Ishikawa (cell line): ENCODE data around the gene KCNN4.
A peak's percentile ranks its signal among the peaks of the same experiment; 100 is the strongest.

Experiments
- CEBPB ChIP-seq: IDR thresholded peaks from 2 replicates; pipeline ENCODE4 v1.6.1; 2012
- CREB1 ChIP-seq: IDR thresholded peaks from 2 replicates; pipeline ENCODE4 v1.6.1; 2012; ENCODE audit warnings: low read depth
- EGR1 ChIP-seq: IDR thresholded peaks from 2 replicates; pipeline ENCODE4 v1.6.1; 2012
- EP300 ChIP-seq: IDR thresholded peaks from 2 replicates; pipeline ENCODE4 v1.6.1; 2012; ENCODE audit warnings: borderline replicate concordance
- FOXM1 ChIP-seq: IDR thresholded peaks from 2 replicates; pipeline ENCODE4 v1.6.1; 2012; ENCODE audit warnings: low read depth, borderline replicate concordance
- NFIC ChIP-seq: IDR thresholded peaks from 2 replicates; pipeline ENCODE4 v1.6.1; 2012
- RAD21 ChIP-seq: IDR thresholded peaks from 2 replicates; pipeline ENCODE4 v1.6.1; 2012; ENCODE audit warnings: low read depth
- TAF1 ChIP-seq: IDR thresholded peaks from 2 replicates; pipeline ENCODE4 v1.6.1; 2012; ENCODE audit warnings: low read depth, mild to moderate bottlenecking
- TCF12 ChIP-seq: IDR thresholded peaks from 2 replicates; pipeline ENCODE4 v1.6.1; 2012; ENCODE audit warnings: low read depth
- TEAD4 ChIP-seq: IDR thresholded peaks from 2 replicates; pipeline ENCODE4 v1.6.1; 2012
- YY1 ChIP-seq: IDR thresholded peaks from 2 replicates; pipeline ENCODE4 v1.6.1; 2012; ENCODE audit warnings: low read depth
- ZBTB7A ChIP-seq: IDR thresholded peaks from 2 replicates; pipeline ENCODE4 v1.6.1; 2012; ENCODE audit warnings: low read depth
- TF ChIP-seq, protein P1 (sequence below): IDR thresholded peaks from 2 replicates; pipeline ENCODE4 v1.6.1; 2012
- TF ChIP-seq, protein P2 (sequence below): IDR thresholded peaks from 2 replicates; pipeline ENCODE4 v1.6.1; 2012; ENCODE audit warnings: low read depth, mild to moderate bottlenecking
- TF ChIP-seq, protein P3 (sequence below): IDR thresholded peaks from 2 replicates; pipeline ENCODE4 v1.6.1; 2012

Gene KCNN4

DNA sequence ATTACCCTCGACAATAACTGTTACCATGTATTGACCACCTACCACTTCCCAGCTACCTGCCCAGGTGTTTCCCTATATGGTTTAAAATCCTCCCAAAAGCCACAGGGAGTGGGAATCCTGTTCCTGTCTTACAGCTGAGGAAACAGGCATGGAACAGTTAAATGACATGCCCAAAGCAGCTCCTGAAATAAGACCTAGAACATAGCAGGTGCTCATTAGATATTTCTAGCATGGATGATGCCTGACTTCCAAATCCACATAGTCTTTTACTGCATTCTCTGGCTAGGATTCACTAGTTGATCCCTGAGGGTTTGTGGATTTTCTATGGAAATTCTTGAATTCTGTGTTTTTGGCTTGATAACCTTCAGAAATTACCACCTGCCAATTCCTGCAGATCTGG is 13.0 kb downstream of the KCNN4 start:
- TF ChIP-seq TAF1 (no peak), RAD21 (no peak), TCF12 (no peak), ZBTB7A (no peak), NFIC (no peak), EP300 (no peak), YY1 (no peak), TEAD4 (no peak), CREB1 (no peak), EGR1 (no peak), FOXM1 (no peak), CEBPB (no peak)
- TF ChIP-seq, protein P1, sequence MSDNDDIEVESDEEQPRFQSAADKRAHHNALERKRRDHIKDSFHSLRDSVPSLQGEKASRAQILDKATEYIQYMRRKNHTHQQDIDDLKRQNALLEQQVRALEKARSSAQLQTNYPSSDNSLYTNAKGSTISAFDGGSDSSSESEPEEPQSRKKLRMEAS = no peak
- TF ChIP-seq, protein P2, sequence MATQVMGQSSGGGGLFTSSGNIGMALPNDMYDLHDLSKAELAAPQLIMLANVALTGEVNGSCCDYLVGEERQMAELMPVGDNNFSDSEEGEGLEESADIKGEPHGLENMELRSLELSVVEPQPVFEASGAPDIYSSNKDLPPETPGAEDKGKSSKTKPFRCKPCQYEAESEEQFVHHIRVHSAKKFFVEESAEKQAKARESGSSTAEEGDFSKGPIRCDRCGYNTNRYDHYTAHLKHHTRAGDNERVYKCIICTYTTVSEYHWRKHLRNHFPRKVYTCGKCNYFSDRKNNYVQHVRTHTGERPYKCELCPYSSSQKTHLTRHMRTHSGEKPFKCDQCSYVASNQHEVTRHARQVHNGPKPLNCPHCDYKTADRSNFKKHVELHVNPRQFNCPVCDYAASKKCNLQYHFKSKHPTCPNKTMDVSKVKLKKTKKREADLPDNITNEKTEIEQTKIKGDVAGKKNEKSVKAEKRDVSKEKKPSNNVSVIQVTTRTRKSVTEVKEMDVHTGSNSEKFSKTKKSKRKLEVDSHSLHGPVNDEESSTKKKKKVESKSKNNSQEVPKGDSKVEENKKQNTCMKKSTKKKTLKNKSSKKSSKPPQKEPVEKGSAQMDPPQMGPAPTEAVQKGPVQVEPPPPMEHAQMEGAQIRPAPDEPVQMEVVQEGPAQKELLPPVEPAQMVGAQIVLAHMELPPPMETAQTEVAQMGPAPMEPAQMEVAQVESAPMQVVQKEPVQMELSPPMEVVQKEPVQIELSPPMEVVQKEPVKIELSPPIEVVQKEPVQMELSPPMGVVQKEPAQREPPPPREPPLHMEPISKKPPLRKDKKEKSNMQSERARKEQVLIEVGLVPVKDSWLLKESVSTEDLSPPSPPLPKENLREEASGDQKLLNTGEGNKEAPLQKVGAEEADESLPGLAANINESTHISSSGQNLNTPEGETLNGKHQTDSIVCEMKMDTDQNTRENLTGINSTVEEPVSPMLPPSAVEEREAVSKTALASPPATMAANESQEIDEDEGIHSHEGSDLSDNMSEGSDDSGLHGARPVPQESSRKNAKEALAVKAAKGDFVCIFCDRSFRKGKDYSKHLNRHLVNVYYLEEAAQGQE = no peak
- TF ChIP-seq, protein P3, sequence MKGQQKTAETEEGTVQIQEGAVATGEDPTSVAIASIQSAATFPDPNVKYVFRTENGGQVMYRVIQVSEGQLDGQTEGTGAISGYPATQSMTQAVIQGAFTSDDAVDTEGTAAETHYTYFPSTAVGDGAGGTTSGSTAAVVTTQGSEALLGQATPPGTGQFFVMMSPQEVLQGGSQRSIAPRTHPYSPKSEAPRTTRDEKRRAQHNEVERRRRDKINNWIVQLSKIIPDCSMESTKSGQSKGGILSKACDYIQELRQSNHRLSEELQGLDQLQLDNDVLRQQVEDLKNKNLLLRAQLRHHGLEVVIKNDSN = no peak

DNA sequence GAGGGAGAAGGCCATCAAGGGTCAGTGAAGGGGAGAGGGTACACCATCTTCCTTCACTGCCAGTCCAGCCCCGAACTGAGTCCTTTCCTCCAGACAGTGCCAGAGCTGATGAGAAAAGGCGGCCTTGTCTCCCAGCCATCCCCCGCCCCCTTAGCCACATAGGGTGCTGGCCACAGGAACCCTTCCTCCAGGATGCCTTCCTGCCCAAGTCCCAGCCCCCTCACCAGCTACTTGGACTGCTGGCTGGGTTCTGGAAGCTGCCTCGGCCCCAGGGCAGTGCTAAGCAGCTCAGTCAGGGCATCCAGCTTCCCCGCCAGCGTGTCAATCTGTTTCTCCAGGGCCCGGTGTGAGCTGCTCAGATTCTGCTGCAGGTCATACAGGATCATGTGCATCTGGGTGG is 13.5 kb downstream of the KCNN4 start:
- TF ChIP-seq RAD21 = no peak
- TF ChIP-seq TAF1 = no peak
- TF ChIP-seq EGR1 = no peak
- 0 out of 2 replicates have a peak, but pooled peaks have one; percentile 16 for TF ChIP-seq ZBTB7A

DNA sequence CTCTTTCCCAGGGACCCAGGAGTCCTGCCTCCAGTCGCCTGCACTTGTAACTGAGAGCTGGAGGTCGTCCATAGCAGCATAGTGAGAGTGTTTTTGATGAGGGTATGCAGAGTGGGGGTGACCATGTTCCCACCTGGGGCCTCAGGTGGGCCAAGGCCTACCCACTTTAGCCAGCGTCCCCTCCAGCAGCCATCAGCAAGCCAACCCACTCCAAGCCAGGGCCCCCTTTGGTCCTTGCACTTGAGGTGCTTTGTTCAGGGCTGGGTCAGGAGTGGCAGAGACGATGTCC is 14.1 kb downstream of the KCNN4 start:
- TF ChIP-seq EGR1 = no peak
- TF ChIP-seq, protein P1 = no peak
- no peak for TF ChIP-seq TEAD4
- no peak for TF ChIP-seq ZBTB7A
- no peak for TF ChIP-seq TAF1
- no peak for TF ChIP-seq EP300
- TF ChIP-seq, protein P2 = no peak
- no peak for TF ChIP-seq CEBPB
- TF ChIP-seq RAD21 = no peak
- no peak for TF ChIP-seq YY1
- no peak for TF ChIP-seq TCF12
- TF ChIP-seq, protein P3 = no peak

DNA sequence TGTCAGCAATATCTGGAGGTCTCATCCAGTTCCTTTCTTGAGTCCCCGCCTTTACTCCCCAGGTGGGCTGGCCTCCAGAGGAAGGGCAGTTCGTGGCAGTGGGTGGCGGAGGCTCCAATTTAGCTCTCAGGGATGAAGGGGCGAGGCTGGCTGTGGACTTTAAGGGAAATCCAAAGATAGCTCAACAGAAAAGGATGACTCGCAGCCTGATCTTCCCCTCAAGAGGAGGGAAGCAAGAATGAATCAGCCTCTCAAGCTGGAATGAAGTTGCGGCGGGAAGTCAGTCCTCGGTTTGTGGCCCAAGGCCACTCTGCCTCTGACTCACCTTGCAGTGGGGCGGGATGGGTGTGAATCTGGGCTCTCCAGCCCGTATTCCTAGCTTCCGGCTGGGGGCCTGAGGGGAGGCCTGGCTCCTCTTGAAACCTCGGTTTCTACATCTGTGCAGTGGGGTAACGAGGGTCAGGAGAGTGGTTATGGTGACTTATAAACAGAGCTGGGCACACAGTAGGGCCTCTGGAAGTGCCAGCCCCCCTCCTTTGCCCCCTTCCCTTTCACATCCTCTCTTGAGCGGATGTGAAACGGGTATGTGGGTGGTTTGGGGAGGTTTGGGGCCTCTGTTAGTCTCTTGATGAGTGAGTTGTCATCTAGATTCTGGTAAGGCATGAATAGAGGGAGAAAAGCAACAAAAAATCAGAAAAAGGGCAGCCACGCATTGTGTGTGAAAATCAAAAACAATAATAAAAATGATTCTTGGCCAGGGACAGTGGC is 15.5 kb downstream of the KCNN4 start:
- TF ChIP-seq CREB1 = no peak

DNA sequence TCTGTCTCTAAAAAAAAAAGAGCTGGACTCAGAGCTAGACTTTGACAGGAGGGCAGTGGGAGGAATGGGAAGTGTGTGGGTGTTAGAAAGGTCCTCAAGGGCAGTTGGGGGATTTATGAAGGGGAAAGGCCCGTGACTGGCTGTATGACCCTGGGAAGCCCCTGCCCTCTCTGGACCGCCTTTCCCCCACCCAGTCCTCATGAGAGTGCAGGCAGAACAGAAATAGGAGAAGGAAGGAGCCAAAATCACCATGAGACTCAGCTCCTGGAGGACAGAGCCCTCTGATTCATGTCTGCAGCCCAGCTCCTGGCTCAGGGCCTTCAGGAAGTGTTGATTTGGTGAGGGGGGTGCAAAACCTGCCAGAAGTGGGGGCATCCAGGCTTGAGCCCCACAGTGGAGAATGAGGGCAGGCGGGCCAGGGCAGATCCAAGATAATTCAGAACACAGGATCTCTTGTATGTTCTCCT is 17.3 kb downstream of the KCNN4 start:
- no peak for TF ChIP-seq TEAD4
- no peak for TF ChIP-seq TCF12
- TF ChIP-seq FOXM1 = no peak
- no peak for TF ChIP-seq CEBPB
- TF ChIP-seq TAF1 = no peak
- no peak for TF ChIP-seq CREB1
- TF ChIP-seq NFIC = no peak
- TF ChIP-seq, protein P1 = no peak
- TF ChIP-seq RAD21 = no peak
- TF ChIP-seq EP300 = no peak
- no peak for TF ChIP-seq ZBTB7A
- no peak for TF ChIP-seq YY1
- TF ChIP-seq, protein P2 = no peak
